ENCODE measurements around the gene SYT15.

SYT15 gene

GRCh38 chr10:46547541-46548497 lies 31.1 kb upstream of the SYT15 start:
- Histone ChIP-seq H3K4me1 (ENCODE audit: low read length) (no peaks in the 10 kb centered on the region), H3K27ac (ENCODE audit: low read length) (no peak overlapping the region), H3K79me2 (ENCODE audit: low read length) (no peaks in the 10 kb centered on the region), H3K9me2 (replicated peaks; ENCODE audit: insufficient read depth, low read length) (no peaks in the 10 kb centered on the region), H3K9me3 (replicated peaks; ENCODE audit: insufficient read depth, low read length) (no peaks in the 10 kb centered on the region), H3K4me3 (ENCODE audit: low read length) (no peak overlapping the region), H3F3A (ENCODE audit: insufficient read depth, low read length) (no peaks in the 10 kb centered on the region), H3K27me3 (replicated peaks; ENCODE audit: insufficient read depth, low read length) (peaks cover 18% of the 10 kb centered on the region), H3K36me3 (replicated peaks; ENCODE audit: insufficient read depth, low read length) (no peaks in the 10 kb centered on the region), H3K9ac (ENCODE audit: low read length) (no peak overlapping the region), H2AFZ (ENCODE audit: low read length) (no peak overlapping the region), H3K4me2 (ENCODE audit: low read depth, low read length) (no peak overlapping the region), H4K20me1 (ENCODE audit: insufficient read depth, low read length) (no peaks in the 10 kb centered on the region)
- no peak for DNase-seq
- TF ChIP-seq CTCF (IDR thresholded peaks at IDR 0.05; ENCODE audit: low read length) (no peak), EZH2phosphoT487 (IDR thresholded peaks at IDR 0.05; ENCODE audit: low read length) (no peak), EZH2 (optimal IDR thresholded peaks at IDR 0.05; ENCODE audit: low read depth, low read length) (no peak)

- no peak overlapping the region for H3K27ac ChIP-seq (ENCODE audit: low read length)
- H3K36me3 ChIP-seq (replicated peaks; ENCODE audit: insufficient read depth, low read length), result no peaks in the 10 kb centered on the region
- DNase-seq, result no peak
- no peaks in the 10 kb centered on the region for H3K9me3 ChIP-seq (replicated peaks; ENCODE audit: insufficient read depth, low read length)
- no peaks in the 10 kb centered on the region for H3K79me2 ChIP-seq (ENCODE audit: low read length)
- H4K20me1 ChIP-seq (ENCODE audit: insufficient read depth, low read length), result no peaks in the 10 kb centered on the region
- H3F3A ChIP-seq (ENCODE audit: insufficient read depth, low read length), result no peaks in the 10 kb centered on the region
- no peak overlapping the region for H2AFZ ChIP-seq (ENCODE audit: low read length)
- no peak overlapping the region for H3K9ac ChIP-seq (ENCODE audit: low read length)
- H3K4me1 ChIP-seq (ENCODE audit: low read length), result no peaks in the 10 kb centered on the region
- peaks cover 18% of the 10 kb centered on the region for H3K27me3 ChIP-seq (replicated peaks; ENCODE audit: insufficient read depth, low read length)
- TF ChIP-seq EZH2phosphoT487 (IDR thresholded peaks at IDR 0.05; ENCODE audit: low read length) (no peak), CTCF (IDR thresholded peaks at IDR 0.05; ENCODE audit: low read length) (no peak), EZH2 (optimal IDR thresholded peaks at IDR 0.05; ENCODE audit: low read depth, low read length) (no peak)
- H3K9me2 ChIP-seq (replicated peaks; ENCODE audit: insufficient read depth, low read length), result no peaks in the 10 kb centered on the region
- H3K4me3 ChIP-seq (ENCODE audit: low read length), result no peak overlapping the region
- no peak overlapping the region for H3K4me2 ChIP-seq (ENCODE audit: low read depth, low read length)
These were observed 30.3 kb upstream of the SYT15 start for GRCh38 chr10:46548498-46549090.

- no peak for DNase-seq
- Histone ChIP-seq H3K79me2 (ENCODE audit: low read length) (no peaks in the 10 kb centered on the region), H3F3A (ENCODE audit: insufficient read depth, low read length) (no peaks in the 10 kb centered on the region), H3K4me1 (ENCODE audit: low read length) (no peaks in the 10 kb centered on the region), H3K36me3 (replicated peaks; ENCODE audit: insufficient read depth, low read length) (no peaks in the 10 kb centered on the region), H3K4me2 (ENCODE audit: low read depth, low read length) (no peak overlapping the region), H3K9me3 (replicated peaks; ENCODE audit: insufficient read depth, low read length) (no peaks in the 10 kb centered on the region), H4K20me1 (ENCODE audit: insufficient read depth, low read length) (no peaks in the 10 kb centered on the region), H3K9ac (ENCODE audit: low read length) (no peak overlapping the region), H3K27ac (ENCODE audit: low read length) (no peak overlapping the region), H3K27me3 (replicated peaks; ENCODE audit: insufficient read depth, low read length) (peaks cover 18% of the 10 kb centered on the region), H3K9me2 (replicated peaks; ENCODE audit: insufficient read depth, low read length) (no peaks in the 10 kb centered on the region), H3K4me3 (ENCODE audit: low read length) (no peak overlapping the region), H2AFZ (ENCODE audit: low read length) (no peak overlapping the region)
- TF ChIP-seq EZH2 (optimal IDR thresholded peaks at IDR 0.05; ENCODE audit: low read depth, low read length) (no peak), EZH2phosphoT487 (IDR thresholded peaks at IDR 0.05; ENCODE audit: low read length) (no peak), CTCF (IDR thresholded peaks at IDR 0.05; ENCODE audit: low read length) (no peak)
These were observed 29.5 kb upstream of the SYT15 start for GRCh38 chr10:46549171-46550075.

Measured in MM.1S (cell line).